Spleen (tissue), 11 donors: ENCODE data around the gene GOSR2. TPM values are rescaled to one million over a fixed set of nuclear protein-coding genes. Genes with fewer than 3 reads are reported as not detected.

ENCODE experiments used
- DNase-seq: peaks from one replicate; pipeline ENCODE4 v3.0.0-alpha.2; 2020
- H3K27ac ChIP-seq, 8 donors: fragments of 200-600 bp; sonication (generic) in 7 of 8; 1 replicate in 4 of 8; 2 replicates in 4 of 8; pipeline versions ENCODE4 v1.5.0 to v1.8.0; 2016 to 2021; ENCODE audit warnings: inconsistent platforms in 4 of 8, mild to moderate bottlenecking in 4 of 8, moderate library complexity in 1 of 8
- H3K27me3 ChIP-seq, 7 donors: fragments of 200-600 bp; sonication (generic) in 6 of 7; replicated peaks in 1 of 7; 1 replicate in 4 of 7; 2 replicates in 3 of 7; pipeline versions ENCODE4 v1.5.0 to v1.8.0; 2016 to 2021; ENCODE audit warnings: inconsistent platforms in 3 of 7, mild to moderate bottlenecking in 1 of 7
- H3K36me3 ChIP-seq, 6 donors: fragments of 200-600 bp; sonication (generic) in 5 of 6; 1 replicate in 4 of 6; 2 replicates in 2 of 6; pipeline versions ENCODE4 v1.5.0 to v1.8.0; 2016 to 2021; ENCODE audit warnings: inconsistent platforms in 2 of 6
- H3K4me1 ChIP-seq, 6 donors: fragments of 200-600 bp; sonication (generic) in 5 of 6; 1 replicate in 3 of 6; 2 replicates in 3 of 6; pipeline versions ENCODE4 v1.5.0 to v1.8.0; 2016 to 2021; ENCODE audit warnings: inconsistent platforms in 3 of 6
- H3K4me3 ChIP-seq, 8 donors: fragments of 200-600 bp; sonication (generic) in 7 of 8; 1 replicate in 4 of 8; 2 replicates in 4 of 8; pipeline versions ENCODE4 v1.5.0 to v1.8.0; 2016 to 2021; ENCODE audit warnings: inconsistent platforms in 4 of 8, mild to moderate bottlenecking in 4 of 8, moderate library complexity in 2 of 8
- H3K9me3 ChIP-seq, 8 donors: fragments of 200-600 bp; sonication (generic) in 7 of 8; 1 replicate in 4 of 8; 2 replicates in 4 of 8; pipeline versions ENCODE4 v1.5.0 to v1.8.0; 2016 to 2021; ENCODE audit warnings: inconsistent platforms in 4 of 8
- POLR2A ChIP-seq, 3 donors: fragments of 450-650 bp; IDR thresholded peaks; one replicate each; pipeline ENCODE4 v1.5.1; 2017; ENCODE audit warnings: antibody characterized with exemption in 3 of 3, mild to moderate bottlenecking in 1 of 3
- POLR2AphosphoS5 ChIP-seq, 3 donors: sonication (generic); formaldehyde crosslinking; IDR thresholded peaks; one replicate each; pipeline ENCODE4 v1.5.1; 2017; ENCODE audit warnings: antibody characterized with exemption in 3 of 3
- WGBS, 5 donors: extraction: QIAGEN DNeasy Blood & Tissue Kit in 3 of 5; methylation state at CpG; one replicate each; pipeline versions ENCODE4 v1.1.5 to v1.1.7; 2013 to 2018; 5-methylcytosine and 5-hydroxymethylcytosine counted together
- intact Hi-C: fragments of 100-400 bp; cut with DNase I; formaldehyde crosslinking; loops from one replicate; pipeline ENCODE4 v1.15.0; 2023; ENCODE audit warnings: low total_unique reads
- polyA plus RNA-seq, 3 donors: library from polyadenylated mRNA; stranded (reverse); fragments of 200-250 nt; gene quantifications; one replicate each; pipeline ENCODE4 v1.2.1, GENCODE V29; 2013
- total RNA-seq, 7 donors: library from RNA; depleted of rRNA in 3 of 7; stranded (reverse); fragments of >200 nt in 3 of 7; fragmentation: NEBNext Ultra II Directional in 4 of 7; extraction: Animal tissue kit (Norgen Biotek cat#: 25700) in 4 of 7; gene quantifications; one replicate each; pipeline versions ENCODE4 v1.1.0 to v1.2.1, GENCODE V29; 2016 to 2021
- TF ChIP-seq, protein P1 (sequence below), 11 experiments: fragments of 200-600 bp in 7 of 11; fragments of 450-650 bp in 4 of 11; sonication (generic) in 4 of 11; IDR thresholded peaks in 8 of 11; conservative IDR thresholded peaks in 3 of 11; 1 replicate in 7 of 11; 2 replicates in 4 of 11; pipeline versions ENCODE4 v1.4.0 to v1.8.0; 2016 to 2021; ENCODE audit warnings: antibody characterized with exemption in 11 of 11, inconsistent platforms in 4 of 11, mild to moderate bottlenecking in 1 of 11
- donor health status: healthy with polysubstance abuse.
- donor health status: DM: no; HTN: no; CAD: no; lungs with moderate emphysema.
- donor health status: DM: no; HTN: no; CAD: no.
- donor health status: Bipolar disorder and iron deficiency.
- donor health status: healthy.
- donor health status: DM: no; HTN: no; CAD: no.
- donor health status: DM: yes; HTN: yes; CAD: no.

The GOSR2 gene
- total and polyA plus RNA-seq, 10 donors = 19.2 to 114 (median 80.0) TPM

- Histone ChIP-seq H3K4me1 (peaks cover 0 to 3% (median under 1%) of the 10 kb centered on the region in 6 donors), H3K27ac (no peak overlapping the region), H3K36me3 (no peaks in the 10 kb centered on the region), H3K4me3 (no peak overlapping the region), H3K9me3 (no peaks in the 10 kb centered on the region), H3K27me3 (peaks cover 0 to 23% (median 0%) of the 10 kb centered on the region in 7 donors)
- WGBS, 5 donors = 74 to 86% (median 85%) methylated on average over 17 to 19 of the region's 19 CpGs
- intact Hi-C loops = no loop called here
- TF ChIP-seq POLR2A (IDR thresholded peaks at IDR 0.05) (no peak), POLR2AphosphoS5 (IDR thresholded peaks at IDR 0.05) (no peak)
- TF ChIP-seq, protein P1, sequence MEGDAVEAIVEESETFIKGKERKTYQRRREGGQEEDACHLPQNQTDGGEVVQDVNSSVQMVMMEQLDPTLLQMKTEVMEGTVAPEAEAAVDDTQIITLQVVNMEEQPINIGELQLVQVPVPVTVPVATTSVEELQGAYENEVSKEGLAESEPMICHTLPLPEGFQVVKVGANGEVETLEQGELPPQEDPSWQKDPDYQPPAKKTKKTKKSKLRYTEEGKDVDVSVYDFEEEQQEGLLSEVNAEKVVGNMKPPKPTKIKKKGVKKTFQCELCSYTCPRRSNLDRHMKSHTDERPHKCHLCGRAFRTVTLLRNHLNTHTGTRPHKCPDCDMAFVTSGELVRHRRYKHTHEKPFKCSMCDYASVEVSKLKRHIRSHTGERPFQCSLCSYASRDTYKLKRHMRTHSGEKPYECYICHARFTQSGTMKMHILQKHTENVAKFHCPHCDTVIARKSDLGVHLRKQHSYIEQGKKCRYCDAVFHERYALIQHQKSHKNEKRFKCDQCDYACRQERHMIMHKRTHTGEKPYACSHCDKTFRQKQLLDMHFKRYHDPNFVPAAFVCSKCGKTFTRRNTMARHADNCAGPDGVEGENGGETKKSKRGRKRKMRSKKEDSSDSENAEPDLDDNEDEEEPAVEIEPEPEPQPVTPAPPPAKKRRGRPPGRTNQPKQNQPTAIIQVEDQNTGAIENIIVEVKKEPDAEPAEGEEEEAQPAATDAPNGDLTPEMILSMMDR (IDR thresholded peaks at IDR 0.05 in 8 of 11, conservative IDR thresholded peaks at IDR 0.05 in 3 of 11) = no peak
- DNase-seq = no peak
These were observed 39.0 kb upstream of the GOSR2 start for GRCh38 chr17:46883871-46884520.

DNA sequence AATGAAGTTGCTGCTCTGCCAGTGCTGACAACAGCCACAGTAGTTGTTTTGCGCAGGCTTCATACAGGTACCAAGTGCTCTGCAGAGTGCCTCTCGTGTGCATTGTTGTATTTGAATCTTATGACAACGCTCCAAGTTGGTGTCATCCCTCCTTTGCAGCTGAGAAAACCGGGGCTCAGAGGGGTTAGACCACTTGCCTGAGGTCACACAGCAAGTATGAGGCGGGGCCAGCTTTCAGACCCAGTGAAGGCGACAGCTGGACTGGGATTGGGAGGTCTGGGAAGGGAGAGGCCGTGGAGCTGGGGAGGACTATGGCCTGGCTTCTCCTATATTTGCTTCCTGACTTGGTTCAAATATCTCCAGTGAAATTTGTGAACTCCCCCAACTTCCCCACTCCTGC lies 38.4 kb upstream of the GOSR2 start:
- 79 to 87% (median 86%) methylated on average over 7 of the region's 7 CpGs for WGBS, 5 donors
- Histone ChIP-seq H3K27ac (no peak overlapping the region), H3K9me3 (no peaks in the 10 kb centered on the region), H3K4me3 (no peak overlapping the region), H3K27me3 (peaks cover 0 to 23% (median 0%) of the 10 kb centered on the region in 7 donors), H3K36me3 (no peaks in the 10 kb centered on the region), H3K4me1 (peaks cover 0 to 6% (median 0%) of the 10 kb centered on the region in 6 donors)
- intact Hi-C loops = no loop called here
- DNase-seq = no peak
- no peak for TF ChIP-seq POLR2AphosphoS5 (IDR thresholded peaks at IDR 0.05)
- TF ChIP-seq, protein P1 (IDR thresholded peaks at IDR 0.05 in 8 of 11, conservative IDR thresholded peaks at IDR 0.05 in 3 of 11) = no peak
- TF ChIP-seq POLR2A (IDR thresholded peaks at IDR 0.05) = no peak

DNA sequence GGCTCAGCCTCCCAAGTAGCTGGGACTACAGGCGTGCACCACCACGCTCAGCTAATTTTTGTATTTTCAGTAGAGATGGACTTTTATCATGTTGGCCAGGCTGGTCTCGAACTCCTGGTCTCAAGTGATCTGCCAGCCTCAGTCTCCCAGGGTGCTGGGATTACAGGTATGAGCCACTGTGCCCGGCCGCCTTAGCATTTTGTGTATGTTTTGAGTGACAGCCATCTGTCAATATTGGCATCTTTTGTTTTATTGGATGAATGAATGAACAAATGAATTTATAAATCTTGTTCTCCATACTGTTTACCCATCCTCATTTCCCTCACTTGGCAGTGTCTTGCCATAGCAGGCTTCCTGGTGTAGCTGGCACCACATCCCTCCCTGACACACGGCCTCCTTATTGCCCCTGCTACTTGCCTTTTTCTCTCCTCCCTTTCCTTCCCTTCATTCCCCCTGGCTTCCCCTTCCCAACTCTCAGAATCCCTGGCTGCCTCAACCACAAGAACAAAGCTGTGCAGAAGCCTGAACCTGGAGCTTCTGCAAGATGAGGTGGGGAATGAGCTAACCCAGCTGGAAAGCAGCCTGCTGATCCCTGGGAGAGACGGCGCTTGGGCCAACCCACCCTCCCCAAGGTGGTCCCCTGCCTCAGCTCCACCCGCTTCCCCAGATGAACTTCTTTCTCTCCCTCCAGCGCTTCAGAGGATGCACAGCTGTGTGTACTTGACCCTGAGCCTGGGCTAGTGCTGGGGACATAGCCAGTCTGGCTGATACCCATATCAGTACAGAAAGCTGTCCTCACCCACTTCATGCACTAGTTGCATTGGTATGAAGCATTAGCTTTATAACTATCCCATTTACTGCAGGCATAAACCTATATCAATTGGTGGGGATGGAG lies 37.3 kb upstream of the GOSR2 start:
- no peaks in the 10 kb centered on the region for H3K9me3 ChIP-seq

More for the DNA sequence above, 37.3 kb upstream of the GOSR2 start:
- Histone ChIP-seq H3K4me1 (peaks cover 0 to 16% (median 4%) of the 10 kb centered on the region in 6 donors), H3K36me3 (no peaks in the 10 kb centered on the region), H3K4me3 (no peak overlapping the region), H3K27ac (no peak overlapping the region), H3K27me3 (peaks cover 0 to 23% (median 0%) of the 10 kb centered on the region in 7 donors)
- intact Hi-C loops = no loop called here
- WGBS, 5 donors = 62 to 82% (median 81%) methylated on average over 10 of the region's 10 CpGs
- DNase-seq = no peak
- TF ChIP-seq, protein P1 (IDR thresholded peaks at IDR 0.05 in 8 of 11, conservative IDR thresholded peaks at IDR 0.05 in 3 of 11) = no peak
- TF ChIP-seq POLR2AphosphoS5 (IDR thresholded peaks at IDR 0.05) (no peak), POLR2A (IDR thresholded peaks at IDR 0.05) (no peak)
